Astrocyte (in vitro differentiated cells and primary cell): ENCODE results near the gene RPL3.

Experiments used
- EZH2 ChIP-seq: IDR thresholded peaks from 2 replicates; pipeline ENCODE4 v1.6.1; 2012; ENCODE audit warnings: mild to moderate bottlenecking, low read length, inconsistent platforms; ENCODE audit not compliant: insufficient read depth
- TF ChIP-seq, protein P1 (sequence below): IDR thresholded peaks from 2 replicates; pipeline ENCODE4 v1.5.1; 2011; ENCODE audit warnings: low read depth, mild to moderate bottlenecking, inconsistent platforms, low read length, moderate library complexity; ENCODE audit not compliant: insufficient read depth

DNA sequence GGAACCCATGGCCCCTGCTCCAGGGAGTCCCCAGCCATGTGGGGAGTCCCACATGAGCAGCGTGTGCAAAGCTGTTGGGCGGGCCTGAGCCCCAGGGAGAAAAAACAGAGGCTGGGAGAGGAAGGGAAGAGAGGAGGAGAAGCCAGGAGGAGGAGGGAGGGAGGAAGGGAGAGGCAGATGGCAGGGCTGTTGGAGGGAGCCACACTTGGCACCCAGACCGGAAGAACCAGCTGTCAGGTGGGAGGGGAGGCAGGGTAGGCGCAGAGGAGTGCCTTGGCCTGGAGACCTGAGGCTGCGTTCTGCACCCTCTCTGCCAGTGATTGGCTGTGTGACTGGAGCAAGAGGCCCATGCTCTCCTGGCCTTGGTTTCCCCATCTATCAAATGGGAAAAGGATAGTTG, 37.0 kb upstream of the RPL3 start:
- no peak for TF ChIP-seq EZH2
- TF ChIP-seq, protein P1, sequence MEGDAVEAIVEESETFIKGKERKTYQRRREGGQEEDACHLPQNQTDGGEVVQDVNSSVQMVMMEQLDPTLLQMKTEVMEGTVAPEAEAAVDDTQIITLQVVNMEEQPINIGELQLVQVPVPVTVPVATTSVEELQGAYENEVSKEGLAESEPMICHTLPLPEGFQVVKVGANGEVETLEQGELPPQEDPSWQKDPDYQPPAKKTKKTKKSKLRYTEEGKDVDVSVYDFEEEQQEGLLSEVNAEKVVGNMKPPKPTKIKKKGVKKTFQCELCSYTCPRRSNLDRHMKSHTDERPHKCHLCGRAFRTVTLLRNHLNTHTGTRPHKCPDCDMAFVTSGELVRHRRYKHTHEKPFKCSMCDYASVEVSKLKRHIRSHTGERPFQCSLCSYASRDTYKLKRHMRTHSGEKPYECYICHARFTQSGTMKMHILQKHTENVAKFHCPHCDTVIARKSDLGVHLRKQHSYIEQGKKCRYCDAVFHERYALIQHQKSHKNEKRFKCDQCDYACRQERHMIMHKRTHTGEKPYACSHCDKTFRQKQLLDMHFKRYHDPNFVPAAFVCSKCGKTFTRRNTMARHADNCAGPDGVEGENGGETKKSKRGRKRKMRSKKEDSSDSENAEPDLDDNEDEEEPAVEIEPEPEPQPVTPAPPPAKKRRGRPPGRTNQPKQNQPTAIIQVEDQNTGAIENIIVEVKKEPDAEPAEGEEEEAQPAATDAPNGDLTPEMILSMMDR = no peak
